ENCODE measurements around the gene MOB2.

DNA sequence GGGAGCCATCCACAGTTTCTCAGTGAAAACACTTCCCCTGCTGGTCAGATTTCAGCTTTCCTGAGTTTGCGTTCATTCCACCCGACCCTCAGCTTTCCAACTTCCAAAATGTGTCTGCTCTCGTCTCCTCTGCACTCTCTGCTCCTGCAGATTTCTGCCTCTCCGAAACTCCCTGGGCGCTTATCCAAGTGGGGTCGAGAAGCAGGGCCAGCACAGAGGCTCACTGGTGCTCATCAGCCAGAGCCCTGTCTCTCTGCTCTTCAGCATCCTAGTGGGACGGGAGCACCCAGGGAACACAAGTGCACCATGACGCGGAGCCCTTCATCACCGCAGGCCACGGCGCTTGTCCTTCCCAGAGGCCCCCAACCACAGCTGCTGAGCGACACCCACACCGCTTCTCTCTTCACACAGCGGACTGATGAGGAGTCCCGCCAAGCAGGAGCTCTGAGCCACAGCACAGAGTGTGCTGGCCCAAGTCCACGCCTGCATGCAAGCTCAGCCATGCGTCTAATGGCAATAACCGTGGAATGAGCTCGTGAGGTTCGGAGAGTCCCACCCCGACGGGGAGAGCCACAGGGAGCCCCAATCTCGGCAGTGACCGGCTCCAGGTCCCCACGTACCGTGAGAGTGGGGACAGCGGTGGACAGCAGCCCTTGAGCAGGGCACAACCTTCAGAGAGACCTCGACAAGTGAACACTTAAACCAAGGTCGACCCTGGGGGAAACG, 27.9 kb upstream of the MOB2 start:
- no peak for TF ChIP-seq EZH2 (IDR thresholded peaks at IDR 0.05; ENCODE audit: insufficient read depth, low read length)
- TF ChIP-seq, protein P1, sequence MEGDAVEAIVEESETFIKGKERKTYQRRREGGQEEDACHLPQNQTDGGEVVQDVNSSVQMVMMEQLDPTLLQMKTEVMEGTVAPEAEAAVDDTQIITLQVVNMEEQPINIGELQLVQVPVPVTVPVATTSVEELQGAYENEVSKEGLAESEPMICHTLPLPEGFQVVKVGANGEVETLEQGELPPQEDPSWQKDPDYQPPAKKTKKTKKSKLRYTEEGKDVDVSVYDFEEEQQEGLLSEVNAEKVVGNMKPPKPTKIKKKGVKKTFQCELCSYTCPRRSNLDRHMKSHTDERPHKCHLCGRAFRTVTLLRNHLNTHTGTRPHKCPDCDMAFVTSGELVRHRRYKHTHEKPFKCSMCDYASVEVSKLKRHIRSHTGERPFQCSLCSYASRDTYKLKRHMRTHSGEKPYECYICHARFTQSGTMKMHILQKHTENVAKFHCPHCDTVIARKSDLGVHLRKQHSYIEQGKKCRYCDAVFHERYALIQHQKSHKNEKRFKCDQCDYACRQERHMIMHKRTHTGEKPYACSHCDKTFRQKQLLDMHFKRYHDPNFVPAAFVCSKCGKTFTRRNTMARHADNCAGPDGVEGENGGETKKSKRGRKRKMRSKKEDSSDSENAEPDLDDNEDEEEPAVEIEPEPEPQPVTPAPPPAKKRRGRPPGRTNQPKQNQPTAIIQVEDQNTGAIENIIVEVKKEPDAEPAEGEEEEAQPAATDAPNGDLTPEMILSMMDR (IDR thresholded peaks at IDR 0.05; ENCODE audit: insufficient read depth, low read depth, low read length) = no peak
